NCI-H1105 (cell line): ENCODE results near the gene UBE2E2.

Source experiments
- DNase-seq: peaks from one replicate; lab custom pipeline; 2025; lab: John Stamatoyannopoulos, UW

UBE2E2 gene

DNA sequence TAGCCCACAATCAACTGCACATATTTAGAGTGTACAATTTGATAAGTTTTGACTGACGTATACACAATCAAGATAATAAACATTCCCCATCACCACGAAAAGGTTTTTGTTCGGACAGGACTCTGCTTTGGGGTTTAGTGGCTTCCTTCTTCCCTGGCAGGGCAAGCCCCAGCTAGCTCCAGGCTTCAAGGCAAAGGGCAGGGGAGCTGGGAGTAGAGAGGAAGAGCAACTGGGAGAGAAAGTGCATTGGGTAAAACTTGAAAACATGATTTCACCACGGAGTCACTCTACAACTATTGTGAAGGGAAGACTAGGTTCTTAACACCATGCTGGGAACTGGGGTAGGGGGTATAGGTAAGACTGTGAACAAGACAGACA lies 417.5 kb downstream of the UBE2E2 start:
- DNase-seq, result no peak

DNA sequence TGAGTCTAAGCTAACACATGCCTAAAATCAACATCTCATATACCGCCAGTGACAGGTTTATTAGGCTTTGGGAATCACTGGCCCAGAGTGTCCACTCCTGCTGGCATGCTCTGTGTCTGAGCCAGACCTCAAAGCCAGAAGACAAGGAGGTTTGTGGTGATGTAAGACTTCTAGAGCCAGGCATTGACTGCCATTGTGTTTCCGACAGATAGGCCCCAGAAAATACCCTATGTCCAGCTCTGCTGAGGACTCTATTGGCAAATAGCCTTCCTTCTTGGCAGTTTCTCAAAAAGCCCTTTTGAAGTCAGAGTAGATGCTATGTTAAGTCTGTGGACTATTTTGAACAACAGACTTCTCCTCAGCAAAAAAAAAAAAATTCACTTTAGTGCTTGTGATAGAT lies 420.7 kb downstream of the UBE2E2 start:
- no peak for DNase-seq

DNA sequence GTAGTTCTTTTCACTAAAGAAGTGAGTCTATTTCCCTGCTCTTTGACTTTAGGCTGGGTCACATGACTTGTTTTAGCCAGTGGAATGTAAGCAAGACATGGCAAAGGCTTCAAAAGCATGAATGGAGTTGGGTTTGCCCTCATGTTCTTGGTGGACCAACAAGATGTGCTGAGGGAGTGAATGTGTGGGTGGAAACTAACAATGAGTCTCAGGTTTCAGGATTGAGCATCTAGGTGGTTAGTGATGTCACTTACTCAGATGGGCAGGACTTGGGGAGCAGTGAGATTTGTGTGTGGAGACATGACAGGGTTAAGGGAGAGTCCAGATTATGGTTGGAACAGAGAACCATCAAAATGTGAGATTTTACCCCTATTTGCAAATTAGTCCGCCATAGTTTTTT lies 421.2 kb downstream of the UBE2E2 start:
- DNase-seq, result no peak

DNA sequence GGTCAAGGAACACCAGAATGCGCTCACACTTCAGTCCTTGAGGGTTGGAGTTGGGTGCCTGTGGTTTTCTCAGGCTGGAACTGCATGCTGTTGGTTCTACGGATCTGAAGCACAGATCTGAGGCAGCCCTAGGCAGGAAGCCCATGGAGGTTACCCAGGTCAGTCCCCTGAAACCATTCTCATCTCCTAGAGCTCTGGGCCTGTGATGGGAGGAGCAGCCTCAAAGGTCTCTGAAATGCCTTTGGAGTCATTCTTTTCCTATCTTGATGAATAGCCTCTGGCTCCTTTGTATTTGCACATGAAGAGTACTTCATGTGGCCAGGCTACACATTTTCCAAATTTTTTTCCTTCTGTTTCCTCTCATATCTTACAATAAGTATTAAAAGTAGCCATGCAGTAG lies 423.3 kb downstream of the UBE2E2 start:
- DNase-seq, result no peak

DNA sequence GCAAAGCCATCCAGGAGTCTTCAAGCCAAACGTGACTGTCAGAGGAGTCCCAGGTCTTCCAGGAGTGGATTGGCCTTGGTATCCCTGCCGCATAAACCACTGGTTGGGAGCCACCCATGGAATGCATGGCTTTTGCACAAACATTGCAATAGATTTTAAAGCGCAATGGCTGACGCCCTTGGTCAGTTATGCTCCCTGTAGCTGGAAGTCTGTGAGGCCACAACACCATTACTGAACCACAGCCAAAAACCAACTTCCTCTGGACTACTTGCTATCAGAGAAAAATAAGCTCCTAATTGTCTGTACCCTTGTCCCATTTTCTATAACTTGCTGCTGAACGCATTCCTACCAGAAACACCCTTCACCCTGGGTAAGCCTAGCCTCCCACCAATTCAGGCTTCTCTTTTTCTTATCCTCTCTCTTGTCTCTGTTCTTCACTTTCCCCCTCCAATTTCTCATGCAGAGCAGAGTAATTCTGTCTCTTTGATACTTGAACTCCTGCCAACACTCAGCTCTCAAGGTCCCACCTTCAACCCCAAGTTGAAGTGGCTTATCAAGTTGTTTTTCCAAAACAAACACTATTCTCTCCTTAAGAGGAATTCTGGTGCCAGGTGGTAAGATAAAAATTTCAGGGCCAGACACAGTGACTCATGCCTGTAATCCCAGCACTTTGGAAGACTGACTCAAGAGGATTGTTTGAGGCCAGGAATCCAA lies 426.2 kb downstream of the UBE2E2 start:
- DNase-seq, result peak; percentile 67

DNA sequence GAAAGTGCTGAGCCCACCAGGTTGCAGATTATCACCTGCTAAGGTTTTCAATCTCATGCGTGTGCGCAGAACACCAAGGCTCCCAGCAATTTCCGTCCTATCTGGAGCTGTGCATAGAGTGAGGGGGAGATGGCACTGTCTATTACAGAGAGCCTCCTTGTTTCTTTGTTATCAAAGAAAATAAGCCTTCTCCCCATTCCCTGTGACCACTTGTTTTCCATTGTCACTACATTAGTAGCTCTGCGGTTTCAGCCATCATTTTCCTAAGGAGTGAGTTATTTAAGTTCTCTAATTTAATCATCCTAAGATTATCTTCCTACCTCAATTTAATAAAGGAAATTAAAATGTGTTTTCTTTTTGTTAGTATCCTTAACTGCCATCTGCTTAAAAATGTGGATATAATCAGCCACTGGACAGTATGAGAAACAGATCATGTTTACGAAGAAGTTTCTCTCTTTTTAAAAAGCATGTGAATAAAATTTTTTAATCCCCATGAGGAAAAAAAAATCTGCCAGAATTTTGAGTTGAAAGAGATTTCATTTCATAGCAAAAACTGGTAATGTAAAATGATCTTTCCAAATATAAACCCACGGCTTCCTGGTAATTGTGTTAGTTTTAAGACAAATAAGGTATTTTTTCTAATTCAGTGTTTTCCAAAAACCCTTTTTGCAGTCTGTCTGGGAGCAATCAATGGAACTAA lies 430.3 kb downstream of the UBE2E2 start:
- no peak for DNase-seq

DNA sequence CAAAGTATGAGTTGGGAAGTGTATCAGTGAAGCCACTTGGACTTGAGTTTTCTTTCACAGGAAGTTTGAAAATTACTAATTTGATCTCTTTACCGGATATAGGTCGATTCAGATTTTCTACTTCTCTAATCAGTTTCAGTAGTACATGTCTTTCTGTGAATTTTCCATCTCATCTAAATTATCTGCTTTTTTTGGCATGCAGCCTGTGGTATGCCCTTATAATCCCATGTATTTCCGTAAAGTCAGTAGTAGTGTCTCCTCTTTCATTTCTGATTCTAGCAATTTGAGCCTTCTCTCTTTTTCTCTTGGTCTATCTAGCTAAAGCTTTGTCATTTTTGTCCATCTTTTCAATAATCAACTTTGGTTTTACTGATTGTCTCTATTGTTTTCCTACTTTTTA lies 434.2 kb downstream of the UBE2E2 start:
- DNase-seq, result no peak

DNA sequence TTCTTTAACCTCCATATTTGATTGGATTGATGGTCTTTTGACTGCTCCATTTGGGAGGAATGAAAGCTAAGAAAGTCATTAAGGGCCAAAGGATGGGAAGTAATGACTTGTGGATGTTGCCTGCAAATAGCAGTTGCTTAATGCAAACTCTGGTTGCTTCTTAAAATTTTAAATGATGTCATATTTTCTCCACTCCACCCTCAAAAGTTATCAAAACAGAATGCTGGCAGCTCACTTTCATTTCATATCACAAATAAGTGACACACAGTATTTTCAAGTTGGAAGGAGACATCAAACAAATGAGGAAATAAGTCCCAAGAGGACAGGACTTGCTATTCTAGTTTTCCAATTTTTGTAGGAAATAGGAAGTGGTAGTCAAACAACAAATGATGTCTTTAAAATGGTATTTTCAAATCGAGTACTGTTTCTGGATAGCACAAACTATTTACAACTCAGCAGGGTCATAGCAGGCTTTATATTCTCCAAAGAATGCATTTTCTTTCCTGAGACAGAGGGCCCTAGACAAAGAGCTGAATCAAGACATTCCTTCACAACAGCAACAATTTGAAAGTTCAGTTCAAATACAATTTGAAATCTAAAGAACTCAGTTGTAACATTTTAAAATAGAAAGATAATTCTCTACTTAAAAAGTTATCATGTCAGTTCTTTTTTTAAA lies 437.5 kb downstream of the UBE2E2 start:
- no peak for DNase-seq
